Vagina (tissue), 2 donors: ENCODE measurements around the gene CYP51A1. TPM values are rescaled to one million over a fixed set of nuclear protein-coding genes. Genes with fewer than 3 reads are reported as not detected.

ENCODE experiments used
- DNase-seq, 2 donors: peaks; one replicate each; pipeline ENCODE4 v3.0.0-alpha.2; 2017; ENCODE audit errors: extremely low spot score in 2 of 2
- H3K27ac ChIP-seq: fragments of 200-600 bp; sonication (generic); one replicate; pipeline ENCODE4 v1.5.1; 2019
- H3K27me3 ChIP-seq: fragments of 200-600 bp; sonication (generic); one replicate; pipeline ENCODE4 v1.5.1; 2019
- H3K36me3 ChIP-seq, 2 donors: fragments of 200-600 bp; sonication (generic); one replicate each; pipeline ENCODE4 v1.5.1; 2017 to 2019
- H3K4me1 ChIP-seq: fragments of 200-600 bp; sonication (generic); one replicate; pipeline ENCODE4 v1.5.1; 2019
- H3K4me3 ChIP-seq, 2 donors: fragments of 200-600 bp; sonication (generic); 1 replicate in 1 of 2; 2 replicates in 1 of 2; pipeline ENCODE4 v1.5.1; 2016 to 2019
- H3K9me3 ChIP-seq: fragments of 200-600 bp; sonication (generic); one replicate; pipeline ENCODE4 v1.5.1; 2019
- POLR2A ChIP-seq, 2 donors: fragments of 450-650 bp; IDR thresholded peaks; one replicate each; pipeline ENCODE4 v1.6.1; 2017; ENCODE audit warnings: antibody characterized with exemption in 2 of 2, mild to moderate bottlenecking in 2 of 2, moderate library complexity in 2 of 2
- POLR2AphosphoS5 ChIP-seq, 2 donors: sonication (generic); formaldehyde crosslinking; IDR thresholded peaks; one replicate each; pipeline ENCODE4 v1.9.0; 2017; ENCODE audit warnings: antibody characterized with exemption in 2 of 2, mild to moderate bottlenecking in 2 of 2, low read depth in 1 of 2; ENCODE audit not compliant: insufficient read depth in 1 of 2
- intact Hi-C: fragments of 100-400 bp; cut with DNase I; formaldehyde crosslinking; loops from one replicate; pipeline ENCODE4 v1.15.1; 2023
- total RNA-seq: library from RNA; depleted of rRNA; stranded (reverse); fragments of >200 nt; gene quantifications from one replicate; pipeline ENCODE4 v1.2.3, GENCODE V29; 2016
- TF ChIP-seq, protein P1 (sequence below), 3 experiments: fragments of 450-650 bp in 2 of 3; fragments of 200-600 bp in 1 of 3; sonication (generic) in 1 of 3; IDR thresholded peaks; one replicate each; pipeline ENCODE4 v1.5.1; 2017 to 2019; ENCODE audit warnings: antibody characterized with exemption in 3 of 3, mild to moderate bottlenecking in 2 of 3, moderate library complexity in 2 of 3

Gene CYP51A1
- total RNA-seq, 1 donor from 2014 or later, result 39.0 TPM

- intact Hi-C loops, result loop anchor here (5.0 kb wide), 1 partner anchor 313 kb away; the partner anchor contains the start of gene GATAD1
- H3K27me3 ChIP-seq, result no peaks in the 10 kb centered on the region
- H3K36me3 ChIP-seq, result peaks cover 0 to 4% of the 10 kb centered on the region in 2 donors
- no peak for TF ChIP-seq POLR2AphosphoS5 (IDR thresholded peaks at IDR 0.05; ENCODE audit: insufficient read depth in 1 of 2, low read depth in 1 of 2)
- TF ChIP-seq, protein P1, sequence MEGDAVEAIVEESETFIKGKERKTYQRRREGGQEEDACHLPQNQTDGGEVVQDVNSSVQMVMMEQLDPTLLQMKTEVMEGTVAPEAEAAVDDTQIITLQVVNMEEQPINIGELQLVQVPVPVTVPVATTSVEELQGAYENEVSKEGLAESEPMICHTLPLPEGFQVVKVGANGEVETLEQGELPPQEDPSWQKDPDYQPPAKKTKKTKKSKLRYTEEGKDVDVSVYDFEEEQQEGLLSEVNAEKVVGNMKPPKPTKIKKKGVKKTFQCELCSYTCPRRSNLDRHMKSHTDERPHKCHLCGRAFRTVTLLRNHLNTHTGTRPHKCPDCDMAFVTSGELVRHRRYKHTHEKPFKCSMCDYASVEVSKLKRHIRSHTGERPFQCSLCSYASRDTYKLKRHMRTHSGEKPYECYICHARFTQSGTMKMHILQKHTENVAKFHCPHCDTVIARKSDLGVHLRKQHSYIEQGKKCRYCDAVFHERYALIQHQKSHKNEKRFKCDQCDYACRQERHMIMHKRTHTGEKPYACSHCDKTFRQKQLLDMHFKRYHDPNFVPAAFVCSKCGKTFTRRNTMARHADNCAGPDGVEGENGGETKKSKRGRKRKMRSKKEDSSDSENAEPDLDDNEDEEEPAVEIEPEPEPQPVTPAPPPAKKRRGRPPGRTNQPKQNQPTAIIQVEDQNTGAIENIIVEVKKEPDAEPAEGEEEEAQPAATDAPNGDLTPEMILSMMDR (IDR thresholded peaks at IDR 0.05), result peak; percentile 47 to 66 (median 61)
- DNase-seq, result peak in 1 of 2 donors; percentile 89
- H3K4me3 ChIP-seq, result peak overlapping the region; percentile 88 to 98
- peaks cover 27% of the 10 kb centered on the region for H3K4me1 ChIP-seq
- H3K27ac ChIP-seq, result peak overlapping the region; percentile 98
- no peaks in the 10 kb centered on the region for H3K9me3 ChIP-seq
Measured at GRCh38 chr7:92133737-92134270, 473 bp downstream of the CYP51A1 start.

- intact Hi-C loops, result loop anchor here (5.0 kb wide), 1 partner anchor 314 kb away; the partner anchor contains the start of gene GATAD1
Measured at GRCh38 chr7:92133133-92133736, 1.0 kb downstream of the CYP51A1 start.

DNA sequence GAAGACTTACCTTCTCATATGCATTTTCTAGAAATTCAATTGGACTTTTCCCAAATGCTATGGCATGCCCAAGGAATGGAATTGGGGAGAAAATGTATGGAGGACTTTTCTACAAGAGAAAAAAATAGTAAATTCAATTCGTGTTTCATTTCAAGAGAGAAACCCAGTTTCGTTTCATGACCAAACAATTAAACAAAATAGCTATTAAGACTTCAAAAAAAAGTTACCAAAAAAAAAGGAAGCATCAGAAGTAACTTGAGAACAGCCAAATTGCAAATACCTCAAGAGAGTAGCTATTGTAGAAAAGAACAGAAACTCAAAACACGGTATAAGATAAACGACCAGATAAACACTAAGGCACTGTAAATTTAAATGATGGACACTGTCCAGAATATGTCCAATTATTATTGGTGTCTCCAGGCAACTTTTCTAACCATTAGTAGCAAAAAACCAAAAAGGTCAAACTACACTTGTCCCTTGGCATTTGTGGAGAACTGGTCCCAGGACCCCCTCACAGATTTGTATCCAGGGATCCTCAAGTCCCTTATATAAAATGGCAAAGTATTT is 2.4 kb downstream of the CYP51A1 start:
- Histone ChIP-seq H3K4me1 (peaks cover 27% of the 10 kb centered on the region), H3K27ac (no peak overlapping the region), H3K4me3 (no peak overlapping the region), H3K27me3 (no peaks in the 10 kb centered on the region), H3K36me3 (peaks cover 0 to 19% of the 10 kb centered on the region in 2 donors), H3K9me3 (no peaks in the 10 kb centered on the region)
- TF ChIP-seq POLR2AphosphoS5 (IDR thresholded peaks at IDR 0.05; ENCODE audit: insufficient read depth in 1 of 2, low read depth in 1 of 2) (no peak), POLR2A (IDR thresholded peaks at IDR 0.05) (no peak)
- TF ChIP-seq, protein P1 (IDR thresholded peaks at IDR 0.05), result no peak
- no peak for DNase-seq
- intact Hi-C loops, result loop anchor here (5.0 kb wide), 1 partner anchor 315 kb away; the partner anchor contains the start of gene GATAD1

More at GRCh38 chr7:92133133-92133736, 1.0 kb downstream of the CYP51A1 start:
- Histone ChIP-seq H3K4me3 (peak overlapping the region; percentile 88 to 98), H3K9me3 (no peaks in the 10 kb centered on the region), H3K27me3 (no peaks in the 10 kb centered on the region), H3K36me3 (peaks cover 0 to 9% of the 10 kb centered on the region in 2 donors), H3K27ac (peak overlapping the region; percentile 98), H3K4me1 (peaks cover 27% of the 10 kb centered on the region)
- DNase-seq, result no peak
- no peak for TF ChIP-seq POLR2A (IDR thresholded peaks at IDR 0.05)
- TF ChIP-seq POLR2AphosphoS5 (IDR thresholded peaks at IDR 0.05; ENCODE audit: insufficient read depth in 1 of 2, low read depth in 1 of 2), result no peak
- TF ChIP-seq, protein P1 (IDR thresholded peaks at IDR 0.05), result no peak

GRCh38 chr7:92131093-92131492 is 3.2 kb downstream of the CYP51A1 start:
- Histone ChIP-seq H3K27ac (no peak overlapping the region), H3K27me3 (no peaks in the 10 kb centered on the region), H3K4me1 (peaks cover 27% of the 10 kb centered on the region), H3K9me3 (no peaks in the 10 kb centered on the region), H3K4me3 (no peak overlapping the region), H3K36me3 (peaks cover 0 to 23% of the 10 kb centered on the region in 2 donors)
- TF ChIP-seq POLR2A (IDR thresholded peaks at IDR 0.05), result no peak
- TF ChIP-seq, protein P1 (IDR thresholded peaks at IDR 0.05), result no peak
- TF ChIP-seq POLR2AphosphoS5 (IDR thresholded peaks at IDR 0.05; ENCODE audit: insufficient read depth in 1 of 2, low read depth in 1 of 2), result no peak
- intact Hi-C loops, result loop anchor here (5.0 kb wide), 1 partner anchor 316 kb away; the partner anchor contains the start of gene GATAD1
- DNase-seq, result no peak
